H9 (cell line): Measurements from ENCODE around the gene GATA5. TPM values are rescaled to one million over a fixed set of nuclear protein-coding genes. Genes with fewer than 3 reads are reported as not detected.

Experiments used
- DNase-seq: peaks from one replicate; pipeline ENCODE4 v3.0.0-alpha.2; 2017
- H2AFZ ChIP-seq: one replicate; pipeline ENCODE4 v1.6.1; 2013; ENCODE audit warnings: mild to moderate bottlenecking, low read length, control low read depth, moderate library complexity
- H2AK5ac ChIP-seq: 2 replicates; pipeline ENCODE4 v1.6.1; 2013; ENCODE audit warnings: low read length, control low read depth, mixed read lengths; ENCODE audit not compliant: insufficient read length
- H2BK120ac ChIP-seq: one replicate; pipeline ENCODE4 v1.6.1; 2013; ENCODE audit warnings: low read depth, mild to moderate bottlenecking, low read length, control low read depth, inconsistent platforms; ENCODE audit not compliant: poor library complexity, severe bottlenecking
- H2BK12ac ChIP-seq: 2 replicates; pipeline ENCODE4 v1.6.1; 2013; ENCODE audit warnings: low read length, control low read depth, mixed read lengths, low read depth; ENCODE audit not compliant: insufficient read length
- H2BK15ac ChIP-seq: 2 replicates; pipeline ENCODE4 v1.6.1; 2013; ENCODE audit warnings: low read depth, low read length, control low read depth
- H2BK20ac ChIP-seq: one replicate; pipeline ENCODE4 v1.6.1; 2013; ENCODE audit warnings: low read depth, mild to moderate bottlenecking, low read length, control low read depth, inconsistent platforms; ENCODE audit not compliant: poor library complexity, severe bottlenecking
- H2BK5ac ChIP-seq: 2 replicates; pipeline ENCODE4 v1.6.1; 2013; ENCODE audit warnings: low read length, control low read depth, mixed read lengths; ENCODE audit not compliant: insufficient read length
- H3K14ac ChIP-seq: 2 replicates; pipeline ENCODE4 v1.6.1; 2013; ENCODE audit warnings: low read length, control low read depth; ENCODE audit not compliant: insufficient read depth
- H3K18ac ChIP-seq: 2 replicates; pipeline ENCODE4 v1.6.1; 2013; ENCODE audit warnings: low read depth, mild to moderate bottlenecking, mixed read lengths, low read length, control low read depth; ENCODE audit not compliant: insufficient read length
- H3K23ac ChIP-seq: 2 replicates; pipeline ENCODE4 v1.6.1; 2013; ENCODE audit warnings: low read length, control low read depth, mixed read lengths, low read depth; ENCODE audit not compliant: insufficient read length
- H3K23me2 ChIP-seq: 2 replicates; pipeline ENCODE4 v1.6.1; 2013; ENCODE audit warnings: low read depth, mild to moderate bottlenecking, mixed read lengths, low read length, control low read depth; ENCODE audit not compliant: insufficient read length, poor library complexity, severe bottlenecking
- H3K27ac ChIP-seq: 2 replicates; pipeline ENCODE4 v1.5.1; 2013; ENCODE audit warnings: low read length, control low read depth, mixed read lengths, low read depth; ENCODE audit not compliant: insufficient read length
- H3K27me3 ChIP-seq: 2 replicates; pipeline ENCODE4 v1.6.1; 2013; ENCODE audit warnings: low read length, control low read depth, inconsistent platforms; ENCODE audit not compliant: insufficient read depth
- H3K4ac ChIP-seq: 2 replicates; pipeline ENCODE4 v1.6.1; 2013; ENCODE audit warnings: low read depth, mild to moderate bottlenecking, control low read depth, inconsistent platforms, low read length, moderate library complexity
- H3K4me1 ChIP-seq: 2 replicates; pipeline ENCODE4 v1.6.1; 2013; ENCODE audit warnings: low read length, control low read depth, inconsistent platforms; ENCODE audit not compliant: insufficient read depth
- H3K4me2 ChIP-seq: 2 replicates; pipeline ENCODE4 v1.6.1; 2013; ENCODE audit warnings: low read length, control low read depth, mixed read lengths; ENCODE audit not compliant: insufficient read length, insufficient read depth
- H3K56ac ChIP-seq: 2 replicates; pipeline ENCODE4 v1.6.1; 2013; ENCODE audit warnings: low read depth, mild to moderate bottlenecking, mixed read lengths, low read length, control low read depth; ENCODE audit not compliant: insufficient read length
- H3K79me1 ChIP-seq: 2 replicates; pipeline ENCODE4 v1.6.1; 2013; ENCODE audit warnings: low read depth, mild to moderate bottlenecking, moderate library complexity, low read length, control low read depth, inconsistent platforms; ENCODE audit not compliant: insufficient read depth, poor library complexity, severe bottlenecking
- H3K79me2 ChIP-seq: 2 replicates; pipeline ENCODE4 v1.6.1; 2013; ENCODE audit warnings: low read length, control low read depth, inconsistent platforms; ENCODE audit not compliant: insufficient read depth
- H3K9ac ChIP-seq: 2 replicates; pipeline ENCODE4 v1.6.1; 2013; ENCODE audit warnings: low read length, control low read depth, mixed read lengths; ENCODE audit not compliant: insufficient read length; ENCODE audit errors: extremely low read depth
- H3K9me3 ChIP-seq: one replicate; pipeline ENCODE4 v1.6.1; 2013; ENCODE audit warnings: low read depth, low read length, inconsistent platforms; ENCODE audit not compliant: control insufficient read depth
- H3T11ph ChIP-seq: one replicate; pipeline ENCODE4 v1.6.1; 2013; ENCODE audit warnings: mild to moderate bottlenecking, low read length, control low read depth, inconsistent platforms
- H4K20me1 ChIP-seq: one replicate; pipeline ENCODE4 v1.6.1; 2013; ENCODE audit not compliant: control insufficient read depth, insufficient read length, insufficient read depth
- H4K5ac ChIP-seq: 2 replicates; pipeline ENCODE4 v1.6.1; 2013; ENCODE audit warnings: low read depth, mild to moderate bottlenecking, mixed read lengths, low read length, control low read depth; ENCODE audit not compliant: insufficient read length
- H4K8ac ChIP-seq: replicated peaks from 2 replicates; pipeline ENCODE4 v1.6.1; 2013; ENCODE audit warnings: low read length, control low read depth, mixed read lengths, low read depth; ENCODE audit not compliant: insufficient read length
- H4K91ac ChIP-seq: 2 replicates; pipeline ENCODE4 v1.6.1; 2013; ENCODE audit warnings: low read depth, mild to moderate bottlenecking, moderate library complexity, mixed read lengths, low read length, control low read depth; ENCODE audit not compliant: insufficient read length
- H3K27ac Mint-ChIP-seq, 3 experiments: 2 replicates in 2 of 3; 3 replicates in 1 of 3; pipeline ENCODE4 v1.8.0; 2020 to 2021; ENCODE audit warnings: mixed read lengths in 3 of 3, mild to moderate bottlenecking in 1 of 3, moderate library complexity in 1 of 3
- H3K27me3 Mint-ChIP-seq: 2 replicates; pipeline ENCODE4 v1.8.0; 2021; ENCODE audit warnings: low read depth, mild to moderate bottlenecking, moderate library complexity, mixed read lengths
- H3K36me3 Mint-ChIP-seq, 3 experiments: 2 replicates in 2 of 3; 3 replicates in 1 of 3; pipeline ENCODE4 v1.8.0; 2020 to 2021; ENCODE audit warnings: low read depth in 3 of 3, mixed read lengths in 3 of 3; ENCODE audit not compliant: insufficient read depth in 1 of 3
- H3K4me1 Mint-ChIP-seq, 2 experiments: 2 replicates each; pipeline ENCODE4 v1.8.0; 2020; ENCODE audit warnings: mixed read lengths in 2 of 2
- H3K4me3 Mint-ChIP-seq, 2 experiments: 2 replicates in 1 of 2; 3 replicates in 1 of 2; pipeline ENCODE4 v1.8.0; 2020 to 2021; ENCODE audit warnings: mild to moderate bottlenecking in 2 of 2, mixed read lengths in 2 of 2, moderate library complexity in 1 of 2
- H3K9me3 Mint-ChIP-seq, 2 experiments: 2 replicates in 1 of 2; 3 replicates in 1 of 2; pipeline ENCODE4 v1.8.0; 2020; ENCODE audit warnings: mild to moderate bottlenecking in 2 of 2, mixed read lengths in 2 of 2, moderate library complexity in 1 of 2
- CTCF ChIP-seq: fragments of 200-600 bp; sonication (generic); conservative IDR thresholded peaks from 3 replicates; pipeline ENCODE4 v1.8.0; 2021; ENCODE audit warnings: antibody characterized with exemption, mild to moderate bottlenecking
- WGBS: extraction: QIAGEN DNeasy Blood & Tissue Kit; methylation state at CpG from one replicate; pipeline ENCODE4 v1.1.7; 2013; ENCODE audit warnings: missing lambda C conversion rate, low lambda C conversion rate, mixed read lengths; ENCODE audit not compliant: insufficient read length; ENCODE audit errors: extremely low coverage; 5-methylcytosine and 5-hydroxymethylcytosine counted together
- total RNA-seq: library from RNA; stranded (reverse); gene quantifications from 2 replicates; pipeline ENCODE4 v1.2.1, GENCODE V29; 2021

Gene GATA5
- total RNA-seq, 1 experiment from 2014 or later, result 0.24 TPM

- H3K27ac ChIP-seq, result no peak overlapping the region
- H3K4me3 Mint-ChIP-seq, result no peak overlapping the region
- DNase-seq, result no peak
Measured at GRCh38 chr20:62454904-62455636, 20.7 kb downstream of the GATA5 start.

More at GRCh38 chr20:62454904-62455636, 20.7 kb downstream of the GATA5 start:
- H2BK12ac ChIP-seq, result no peak overlapping the region
- no peaks in the 10 kb centered on the region for H3K27me3 ChIP-seq
- H3K79me1 ChIP-seq, result no peaks in the 10 kb centered on the region
- no peak overlapping the region for H2BK20ac ChIP-seq
- H3K27me3 Mint-ChIP-seq, result peaks cover 2% of the 10 kb centered on the region
- WGBS, result no CpG with 5 or more reads among the region's 30 CpGs
- H3K23me2 ChIP-seq, result no peaks in the 10 kb centered on the region
- H3K4me2 ChIP-seq, result no peak overlapping the region
- no peak overlapping the region for H2AFZ ChIP-seq
- H4K8ac ChIP-seq, result no peak overlapping the region
- H4K20me1 ChIP-seq, result no peaks in the 10 kb centered on the region
- H3K9me3 ChIP-seq, result no peaks in the 10 kb centered on the region
- H3K4ac ChIP-seq, result no peak overlapping the region
- H2BK120ac ChIP-seq, result no peak overlapping the region
- H3K14ac ChIP-seq, result no peak overlapping the region; the same call in 1 of the 2 replicates
- no peak overlapping the region for H2BK15ac ChIP-seq
- no peak overlapping the region for H3K18ac ChIP-seq
- peaks cover 3 to 18% of the 10 kb centered on the region in 2 experiments; a peak in 3 of 4 replicates for H3K4me1 Mint-ChIP-seq
- no peak overlapping the region for H2BK5ac ChIP-seq
- H3K79me2 ChIP-seq, result no peaks in the 10 kb centered on the region
- no peak overlapping the region for H3T11ph ChIP-seq
- no peaks in the 10 kb centered on the region for H3K36me3 Mint-ChIP-seq
- no peaks in the 10 kb centered on the region for H3K9me3 Mint-ChIP-seq
- no peak overlapping the region for H3K56ac ChIP-seq
- H3K27ac Mint-ChIP-seq, result no peak overlapping the region
- no peak overlapping the region for H2AK5ac ChIP-seq
- no peak overlapping the region for H3K9ac ChIP-seq
- H3K23ac ChIP-seq, result no peak overlapping the region
- no peak overlapping the region for H4K5ac ChIP-seq
- TF ChIP-seq CTCF, result no peak
- no peak overlapping the region for H4K91ac ChIP-seq
- H3K4me1 ChIP-seq, result no peaks in the 10 kb centered on the region
